Retina (tissue), 1 donor: Measurements from ENCODE around the gene USP54.

Experiments
- DNase-seq: peaks from one replicate; pipeline ENCODE4 v3.0.0-alpha.2; 2016

Gene USP54

GRCh38 chr10:73529089-73529832 is 61.9 kb downstream of the USP54 start:
- peak; percentile 66 for DNase-seq

- DNase-seq: no peak
Observed at GRCh38 chr10:73522263-73522662, 68.9 kb downstream of the USP54 start.

DNA sequence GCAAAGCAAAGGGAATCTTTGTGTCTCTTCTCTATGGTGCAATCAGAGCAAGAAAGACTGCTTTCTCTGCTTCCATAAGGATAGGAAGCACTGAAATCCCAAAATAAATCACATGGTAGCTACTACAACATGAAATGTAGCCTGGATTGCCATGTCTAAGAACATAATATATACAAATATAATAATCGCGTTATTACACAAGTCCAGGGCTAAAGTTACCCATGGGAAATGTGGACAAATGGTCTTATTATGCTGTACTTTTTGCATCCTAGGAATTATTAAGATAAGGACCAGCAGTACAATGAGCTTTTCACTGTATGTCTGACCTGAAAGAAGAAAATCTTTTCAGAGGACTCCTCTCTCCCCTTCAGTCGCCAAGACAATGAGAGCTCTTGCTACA is 71.8 kb downstream of the USP54 start:
- DNase-seq: no peak

GRCh38 chr10:73517166-73517888 is 73.8 kb downstream of the USP54 start:
- no peak for DNase-seq

GRCh38 chr10:73512207-73512743 is 78.9 kb downstream of the USP54 start:
- DNase-seq: no peak

DNA sequence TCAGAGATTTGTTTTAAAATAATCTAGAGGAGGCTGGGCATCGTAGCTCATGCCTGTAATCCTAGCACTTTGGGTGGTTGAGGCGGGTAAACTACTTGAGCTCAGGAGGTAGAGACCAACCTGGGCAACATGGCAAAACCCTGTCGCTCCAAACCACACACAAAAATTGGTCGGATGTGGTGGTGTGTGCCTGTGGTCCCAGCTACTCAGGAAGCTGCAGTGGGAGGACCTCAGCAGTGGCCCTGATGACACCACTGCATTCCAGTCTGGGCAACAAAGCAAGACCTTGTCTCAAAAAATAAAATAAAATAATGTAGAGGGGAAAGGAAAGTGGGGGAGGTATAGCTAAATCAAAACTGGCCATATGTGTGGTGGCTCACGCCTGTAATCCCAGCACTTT is 81.4 kb downstream of the USP54 start:
- DNase-seq: no peak

GRCh38 chr10:73506491-73506890 is 84.7 kb downstream of the USP54 start:
- DNase-seq: no peak

- no peak for DNase-seq
Observed at GRCh38 chr10:73506074-73506473, 85.1 kb downstream of the USP54 start.

GRCh38 chr10:73503037-73503436 is 88.1 kb downstream of the USP54 start:
- DNase-seq: no peak

- DNase-seq: no peak
Observed at GRCh38 chr10:73501651-73502050, 89.5 kb downstream of the USP54 start.

- no peak for DNase-seq
Observed at GRCh38 chr10:73497623-73498022, 93.5 kb downstream of the USP54 start.

GRCh38 chr10:73495884-73496674 is 95.1 kb downstream of the USP54 start, which contains the start of gene PPP3CB:
Gene PPP3CB, minus strand, starts transcription at chr10:73496024. Its CDS starts 135 bp downstream, at chr10:73495889.
- DNase-seq: peak; percentile 90

- DNase-seq: peak; percentile 90
Observed at GRCh38 chr10:73495226-73495883, 95.8 kb downstream of the USP54 start.

DNA sequence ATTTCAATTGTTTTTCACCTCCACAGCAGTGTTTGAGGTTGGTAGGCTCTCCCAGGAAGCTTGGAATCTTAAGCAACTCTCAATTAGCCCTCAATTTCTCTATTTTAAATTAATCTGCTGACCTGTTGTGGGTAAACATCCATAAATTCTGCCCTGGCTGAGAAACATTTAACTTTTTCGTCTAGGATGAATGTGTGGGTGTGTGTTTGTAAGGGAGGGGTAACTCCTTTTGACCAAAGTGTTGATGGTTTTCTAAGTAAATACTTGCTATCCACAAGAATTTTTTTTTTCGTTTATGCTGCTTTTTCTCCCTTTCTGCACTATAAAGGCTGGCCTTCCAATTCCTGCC is 96.3 kb downstream of the USP54 start:
- no peak for DNase-seq

GRCh38 chr10:73494213-73494612 is 96.9 kb downstream of the USP54 start:
- DNase-seq: peak; percentile 3

DNA sequence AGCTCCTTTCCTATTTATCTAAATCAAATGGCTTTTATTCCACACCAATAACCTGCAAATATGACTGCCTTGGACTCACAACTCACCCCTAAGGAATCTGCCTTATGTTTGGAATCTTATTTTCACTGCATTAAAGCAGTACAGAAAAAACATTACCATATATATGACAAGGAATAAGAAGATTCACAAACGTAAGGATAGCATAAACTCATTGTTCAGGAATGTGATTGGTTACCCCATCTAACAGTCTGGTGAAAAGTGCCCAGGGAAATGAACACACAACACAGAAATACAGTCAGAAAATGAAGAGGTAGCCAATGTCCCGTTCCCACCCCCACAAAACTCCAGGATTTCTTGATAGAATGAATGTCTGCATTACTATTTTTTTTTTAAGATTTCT is 97.4 kb downstream of the USP54 start:
- DNase-seq: no peak

- no peak for DNase-seq
Observed at GRCh38 chr10:73486601-73487000, 104.5 kb downstream of the USP54 start.

GRCh38 chr10:73485320-73485719 is 105.8 kb downstream of the USP54 start:
- DNase-seq: no peak

DNA sequence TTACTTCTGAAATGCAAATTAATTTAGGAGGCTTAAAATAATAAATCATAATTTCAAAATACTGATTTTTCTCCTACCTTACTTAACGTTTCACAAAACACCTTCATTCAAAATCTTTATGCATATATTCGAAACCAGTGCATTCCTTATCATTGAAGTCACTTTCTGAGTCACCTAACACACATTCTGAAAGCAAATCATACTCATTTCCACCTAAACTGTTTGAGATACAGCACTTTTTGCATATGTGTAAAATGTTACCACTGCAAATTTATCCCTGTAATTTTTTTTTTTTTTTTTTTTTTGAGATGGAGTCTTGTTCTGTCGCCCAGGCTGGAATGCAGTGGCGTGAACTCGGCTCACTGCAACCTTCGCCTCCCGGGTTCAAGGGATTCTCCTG is 111.0 kb downstream of the USP54 start:
- no peak for DNase-seq

DNA sequence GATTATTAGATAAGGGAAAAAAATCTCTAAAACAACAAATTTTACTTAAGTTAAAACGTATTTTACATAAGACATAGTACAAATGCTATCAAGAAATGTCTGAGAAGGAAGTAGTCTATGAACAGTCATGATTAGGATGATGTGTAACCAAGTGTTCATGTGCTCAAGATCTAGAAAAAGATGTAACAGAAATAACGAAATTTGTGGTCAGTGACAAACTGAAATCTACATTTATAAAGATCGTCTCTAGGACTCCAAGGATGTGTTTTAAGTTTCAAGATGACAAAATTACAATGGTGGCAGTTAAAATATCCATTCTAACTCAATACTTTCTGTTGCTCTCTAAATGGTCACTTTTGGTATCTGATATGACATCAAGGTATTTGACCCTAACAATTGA is 112.5 kb downstream of the USP54 start:
- no peak for DNase-seq

DNA sequence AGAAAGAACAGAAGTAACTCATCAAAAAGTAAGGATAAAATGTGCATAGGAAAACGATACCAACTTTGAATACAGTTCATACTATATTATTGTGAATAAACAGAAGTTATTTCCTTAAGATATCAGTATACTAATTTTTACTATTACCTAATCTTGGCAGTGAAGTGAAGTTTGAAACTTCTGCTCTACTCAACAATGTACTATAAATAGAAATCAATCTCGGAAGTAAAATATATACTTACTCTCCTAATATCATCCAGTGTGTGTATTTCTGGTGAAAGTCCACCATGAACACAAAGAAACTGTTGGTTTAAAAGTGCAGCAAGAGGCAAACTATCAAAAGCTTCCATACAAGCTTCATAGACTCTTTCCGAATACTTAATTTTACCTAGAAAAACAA is 119.9 kb downstream of the USP54 start:
- DNase-seq: no peak

DNA sequence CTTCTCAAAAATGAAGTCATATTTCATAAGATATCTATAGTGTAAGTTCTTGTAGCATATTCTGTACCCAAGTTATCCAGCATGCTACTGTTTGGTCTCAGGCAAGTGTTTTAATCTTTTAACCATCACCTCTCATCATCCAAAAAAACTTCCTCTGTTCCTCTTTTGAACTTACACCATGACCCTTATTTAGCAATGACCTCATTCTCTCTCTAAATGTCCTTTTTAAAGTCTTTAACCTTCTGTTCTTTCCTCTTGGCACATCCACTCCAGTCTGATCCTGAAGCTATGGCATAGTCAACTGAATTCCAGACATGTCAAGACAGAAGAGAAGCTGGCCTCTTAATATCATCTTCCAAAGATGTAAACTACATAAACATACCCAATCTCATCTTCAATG is 121.6 kb downstream of the USP54 start:
- DNase-seq: no peak

- DNase-seq: no peak
Observed at GRCh38 chr10:73467206-73467605, 123.9 kb downstream of the USP54 start.
